ENCODE measurements around the gene ENGASE. TPM values are rescaled to one million over a fixed set of nuclear protein-coding genes. Genes with fewer than 3 reads are reported as not detected.

Gene ENGASE
- total RNA-seq, 1 donor from 2014 or later: 76.2 TPM

DNA sequence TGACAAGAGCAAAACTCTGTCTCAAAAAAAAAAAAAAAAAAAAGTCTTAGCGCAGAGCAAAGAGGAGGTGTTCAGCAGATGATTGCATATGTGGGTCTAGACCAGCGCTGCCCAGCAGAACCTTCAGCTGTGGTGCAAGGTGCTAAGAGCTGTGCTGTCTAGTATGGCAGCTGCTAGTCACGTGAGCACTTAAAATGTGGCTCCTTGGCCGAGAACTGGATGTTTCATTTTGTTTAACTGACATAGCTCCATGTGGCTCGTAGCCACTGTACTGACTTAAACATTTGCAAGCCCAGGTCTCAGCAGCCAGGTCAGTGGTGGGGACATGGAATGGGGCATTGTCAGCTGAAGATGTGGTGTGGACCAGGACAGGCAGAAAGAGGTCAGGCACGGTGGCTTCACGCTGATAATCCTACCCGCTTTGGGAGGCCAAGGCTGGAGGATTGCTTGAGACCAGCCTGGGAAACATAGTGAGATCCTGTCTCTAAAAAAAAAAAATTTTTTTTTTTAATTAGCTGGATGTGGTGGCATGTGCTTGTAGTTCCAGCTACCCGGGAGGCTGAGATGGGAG is 41.5 kb upstream of the ENGASE start:
- no peak for DNase-seq (ENCODE audit: low spot score in 2 of 2, unreplicated experiment in 2 of 2)
- H3K9me3 Mint-ChIP-seq: no peaks in the 10 kb centered on the region
- no peak overlapping the region for H3K4me3 Mint-ChIP-seq
- no peak overlapping the region for H3K27ac Mint-ChIP-seq
- TF ChIP-seq, protein P1, sequence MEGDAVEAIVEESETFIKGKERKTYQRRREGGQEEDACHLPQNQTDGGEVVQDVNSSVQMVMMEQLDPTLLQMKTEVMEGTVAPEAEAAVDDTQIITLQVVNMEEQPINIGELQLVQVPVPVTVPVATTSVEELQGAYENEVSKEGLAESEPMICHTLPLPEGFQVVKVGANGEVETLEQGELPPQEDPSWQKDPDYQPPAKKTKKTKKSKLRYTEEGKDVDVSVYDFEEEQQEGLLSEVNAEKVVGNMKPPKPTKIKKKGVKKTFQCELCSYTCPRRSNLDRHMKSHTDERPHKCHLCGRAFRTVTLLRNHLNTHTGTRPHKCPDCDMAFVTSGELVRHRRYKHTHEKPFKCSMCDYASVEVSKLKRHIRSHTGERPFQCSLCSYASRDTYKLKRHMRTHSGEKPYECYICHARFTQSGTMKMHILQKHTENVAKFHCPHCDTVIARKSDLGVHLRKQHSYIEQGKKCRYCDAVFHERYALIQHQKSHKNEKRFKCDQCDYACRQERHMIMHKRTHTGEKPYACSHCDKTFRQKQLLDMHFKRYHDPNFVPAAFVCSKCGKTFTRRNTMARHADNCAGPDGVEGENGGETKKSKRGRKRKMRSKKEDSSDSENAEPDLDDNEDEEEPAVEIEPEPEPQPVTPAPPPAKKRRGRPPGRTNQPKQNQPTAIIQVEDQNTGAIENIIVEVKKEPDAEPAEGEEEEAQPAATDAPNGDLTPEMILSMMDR (IDR thresholded peaks at IDR 0.05; ENCODE audit: unreplicated experiment): no peak
- peaks cover 4% of the 10 kb centered on the region for H3K4me1 Mint-ChIP-seq
- no peaks in the 10 kb centered on the region for H3K36me3 Mint-ChIP-seq
- peaks cover 7% of the 10 kb centered on the region for H3K27me3 Mint-ChIP-seq (ENCODE audit: low read depth)

DNA sequence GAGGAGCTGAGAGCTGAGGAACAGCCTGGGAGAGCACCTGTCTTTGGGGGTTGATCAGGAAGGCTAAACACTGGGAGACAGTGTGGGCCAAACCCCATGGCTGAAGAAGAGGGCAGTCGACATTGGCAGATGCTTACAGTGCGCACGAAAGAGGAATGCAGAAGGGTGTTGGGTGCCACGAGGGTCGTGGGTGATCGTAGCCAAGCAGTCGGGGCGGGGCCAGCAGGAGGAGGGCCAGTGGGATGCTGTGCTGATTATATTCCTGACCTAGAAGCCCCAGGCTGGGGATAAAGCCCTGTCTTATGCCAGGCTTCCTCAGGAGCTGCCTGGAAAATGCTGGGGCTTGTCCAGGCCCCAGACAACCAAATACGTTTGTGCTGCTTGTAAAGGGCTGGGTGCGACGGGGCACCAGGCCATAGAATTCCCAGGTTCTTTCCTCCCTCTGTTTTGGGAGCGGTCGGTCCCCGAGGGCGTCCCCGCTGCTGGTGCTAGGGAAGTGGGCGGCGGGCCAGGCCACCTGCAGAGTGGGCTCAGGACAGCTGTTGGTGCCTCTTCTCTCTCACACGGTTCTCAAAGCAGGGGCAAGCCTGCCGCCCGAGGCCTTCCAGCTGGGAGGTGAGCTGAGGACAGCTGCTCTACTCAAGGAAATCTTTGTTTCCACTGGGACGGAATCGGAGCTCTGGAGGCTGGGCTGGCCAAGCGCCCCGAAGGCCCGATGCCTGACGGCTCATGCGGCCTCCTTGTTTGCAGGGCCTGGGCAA is 40.7 kb upstream of the ENGASE start:
- peaks cover 7% of the 10 kb centered on the region for H3K27me3 Mint-ChIP-seq (ENCODE audit: low read depth)
- H3K27ac Mint-ChIP-seq: no peak overlapping the region
- TF ChIP-seq, protein P1 (IDR thresholded peaks at IDR 0.05; ENCODE audit: unreplicated experiment): no peak
- no peaks in the 10 kb centered on the region for H3K36me3 Mint-ChIP-seq
- no peak for DNase-seq (ENCODE audit: low spot score in 2 of 2, unreplicated experiment in 2 of 2)
- no peaks in the 10 kb centered on the region for H3K9me3 Mint-ChIP-seq
- H3K4me1 Mint-ChIP-seq: no peaks in the 10 kb centered on the region
- H3K4me3 Mint-ChIP-seq: no peak overlapping the region

DNA sequence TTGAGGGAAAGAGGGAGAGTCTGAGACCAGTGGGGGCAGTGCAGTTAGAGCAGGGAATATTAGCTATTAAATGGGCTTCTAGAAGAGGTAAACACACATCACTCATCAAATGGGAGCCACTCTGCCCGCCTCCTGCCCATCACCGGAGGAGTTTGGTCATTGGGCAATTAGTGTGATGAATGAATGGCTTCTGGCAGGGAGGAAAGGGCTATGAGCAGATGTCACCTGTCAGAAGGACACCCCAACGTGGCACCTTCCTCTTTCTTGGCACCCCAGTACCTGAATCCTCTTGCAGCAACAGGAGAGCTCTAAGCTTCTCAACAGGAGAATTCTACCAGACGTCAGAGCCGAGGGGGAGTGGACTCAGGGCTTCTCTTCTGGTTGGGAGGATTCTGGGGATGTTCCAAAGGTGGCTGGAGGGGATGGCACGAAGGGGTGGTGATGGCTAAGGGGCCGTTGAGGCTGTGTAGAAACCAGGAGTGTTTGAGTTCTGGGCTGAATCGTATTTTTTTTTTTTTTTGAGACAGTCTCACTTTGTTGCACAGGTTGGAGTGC is 39.6 kb upstream of the ENGASE start:
- Mint-ChIP-seq H3K36me3 (no peaks in the 10 kb centered on the region), H3K27me3 (ENCODE audit: low read depth) (peaks cover 7% of the 10 kb centered on the region), H3K4me3 (no peak overlapping the region), H3K27ac (no peak overlapping the region), H3K4me1 (no peaks in the 10 kb centered on the region), H3K9me3 (no peaks in the 10 kb centered on the region)
- no peak for DNase-seq (ENCODE audit: low spot score in 2 of 2, unreplicated experiment in 2 of 2)
- TF ChIP-seq, protein P1 (IDR thresholded peaks at IDR 0.05; ENCODE audit: unreplicated experiment): no peak

DNA sequence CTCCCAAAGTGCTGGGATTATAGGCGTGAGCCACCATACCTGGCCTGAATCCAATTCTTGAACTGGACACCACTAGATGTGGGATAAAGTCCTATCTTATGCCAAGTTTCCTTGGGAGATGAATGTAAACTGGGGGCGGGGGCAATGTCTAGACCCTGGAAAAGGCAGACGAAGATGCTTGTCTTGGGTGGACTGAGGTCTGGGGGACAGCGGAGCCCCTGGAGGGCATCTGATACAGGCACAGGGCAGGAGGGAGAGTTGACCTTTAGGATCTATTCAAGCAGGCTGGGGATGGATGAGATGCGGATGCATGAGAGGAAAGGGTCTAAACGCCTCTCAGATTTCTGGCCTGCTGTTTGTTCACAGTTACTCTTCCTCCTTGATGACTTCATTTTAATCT is 38.9 kb upstream of the ENGASE start:
- no peaks in the 10 kb centered on the region for H3K9me3 Mint-ChIP-seq
- TF ChIP-seq, protein P1 (IDR thresholded peaks at IDR 0.05; ENCODE audit: unreplicated experiment): no peak
- H3K27me3 Mint-ChIP-seq (ENCODE audit: low read depth): peaks cover 7% of the 10 kb centered on the region
- no peaks in the 10 kb centered on the region for H3K4me1 Mint-ChIP-seq
- DNase-seq (ENCODE audit: low spot score in 2 of 2, unreplicated experiment in 2 of 2): no peak
- H3K4me3 Mint-ChIP-seq: no peak overlapping the region
- no peak overlapping the region for H3K27ac Mint-ChIP-seq
- no peaks in the 10 kb centered on the region for H3K36me3 Mint-ChIP-seq

DNA sequence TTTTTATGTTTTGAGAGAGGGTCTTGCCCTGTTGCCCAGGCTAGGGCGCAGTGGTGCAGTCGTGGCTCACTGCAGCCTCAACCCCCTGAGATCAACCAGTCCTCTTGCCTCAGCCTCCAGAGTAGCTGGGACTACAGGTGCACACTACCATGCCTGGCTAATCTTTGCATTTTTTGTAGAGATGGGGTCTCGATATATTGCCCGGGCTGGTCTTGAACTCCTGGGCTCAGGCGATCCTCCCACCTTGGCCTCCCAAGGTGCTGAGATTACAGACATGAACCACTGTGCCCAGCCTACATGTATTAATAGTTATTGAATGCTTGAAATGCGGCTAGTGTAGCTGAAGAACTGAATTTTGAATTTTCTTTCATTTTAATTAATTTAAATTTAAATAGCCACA is 38.4 kb upstream of the ENGASE start:
- Mint-ChIP-seq H3K36me3 (no peaks in the 10 kb centered on the region), H3K9me3 (no peaks in the 10 kb centered on the region), H3K4me3 (no peak overlapping the region), H3K27ac (no peak overlapping the region), H3K27me3 (ENCODE audit: low read depth) (peaks cover 7% of the 10 kb centered on the region), H3K4me1 (no peaks in the 10 kb centered on the region)
- TF ChIP-seq, protein P1 (IDR thresholded peaks at IDR 0.05; ENCODE audit: unreplicated experiment): no peak
- no peak for DNase-seq (ENCODE audit: low spot score in 2 of 2, unreplicated experiment in 2 of 2)
